GM12878 (cell line): ENCODE data around the gene CCDC127. TPM values are rescaled to one million over a fixed set of nuclear protein-coding genes. Genes with fewer than 3 reads are reported as not detected.
"Not testable (repeated sequence)": the region's sequence is repeated elsewhere in the genome, so short reads cannot be mapped to it uniquely, and the experiment has no call there.

Experiments used
- ATAC-seq: fragments of 200-7000 bp; cut with Tn5 transposase; 3 replicates; pipeline ENCODE4 v1.9.1; 2020; ENCODE audit warnings: mild to moderate bottlenecking, moderate library complexity
- BruUV-seq: library from RNA; stranded (reverse); fragments of 400-500 nt; replicated peaks from 2 replicates; lab custom pipeline; 2021; lab: Mats Ljungman, UMichigan
- CTCF ChIA-PET: fragments of 300-600 bp; sonication (Branson Sonifier 250); formaldehyde crosslinking; extraction: SDS; loops from one replicate; lab custom pipeline; 2021; ENCODE audit warnings: inconsistent platforms; lab: Yijun Ruan, JAX
- POLR2A ChIA-PET: fragments of 350-600 bp; formaldehyde crosslinking; extraction: SDS; loops from one replicate; lab custom pipeline; 2021; ENCODE audit warnings: inconsistent platforms; lab: Charles Lee
- RAD21 ChIA-PET: fragments of 300-600 bp; sonication (Branson Sonifier 250); formaldehyde crosslinking; loops from one replicate; lab custom pipeline; 2023; ENCODE audit warnings: antibody characterized with exemption; ENCODE audit not compliant: unreplicated experiment; lab: Charles Lee
- SMC1A ChIA-PET: fragments of 300-600 bp; sonication (Branson Sonifier 250); formaldehyde crosslinking; loops from one replicate; lab custom pipeline; 2023; ENCODE audit not compliant: unreplicated experiment, uncharacterized antibody; lab: Charles Lee
- DNase-seq: peaks from one replicate; pipeline ENCODE4 v3.0.0-alpha.2; 2011; ENCODE audit warnings: low read depth, low spot score
- FAIRE-seq: peaks from 3 replicates; lab custom pipeline; 2011; peaks lifted over from hg19 to GRCh38; lab: Jason Lieb, UNC
- H2AFZ ChIP-seq: 2 replicates; pipeline ENCODE4 v1.6.0; 2011; ENCODE audit warnings: low read depth, low read length, control low read depth; ENCODE audit not compliant: control insufficient read depth
- H3K27ac ChIP-seq: 2 replicates; pipeline ENCODE4 v1.5.1; 2011; ENCODE audit warnings: control low read depth; ENCODE audit not compliant: control insufficient read depth, insufficient read depth
- H3K27me3 ChIP-seq, 2 experiments: replicated peaks in 1 of 2; 2 replicates each; pipeline versions ENCODE4 v1.6.0 to v1.6.1; 2011; ENCODE audit warnings: low read length in 1 of 2; ENCODE audit not compliant: control insufficient read depth in 2 of 2, insufficient read depth in 2 of 2
- H3K36me3 ChIP-seq, 2 experiments: 2 replicates each; pipeline ENCODE4 v1.5.1; 2011; ENCODE audit warnings: low read length in 1 of 2; ENCODE audit not compliant: control insufficient read depth in 2 of 2, insufficient read depth in 2 of 2
- H3K4me1 ChIP-seq: 2 replicates; pipeline ENCODE4 v1.6.1; 2011; ENCODE audit warnings: mild to moderate bottlenecking, low read length, moderate library complexity, mixed read lengths; ENCODE audit not compliant: control insufficient read depth, insufficient read depth
- H3K4me2 ChIP-seq: 2 replicates; pipeline ENCODE4 v1.6.0; 2011; ENCODE audit warnings: control low read depth; ENCODE audit not compliant: control insufficient read depth, insufficient read depth
- H3K4me3 ChIP-seq: fragments of 200-600 bp; sonication (generic); 2 replicates; pipeline ENCODE4 v1.5.1; 2016
- H3K79me2 ChIP-seq: 2 replicates; pipeline ENCODE4 v1.6.0; 2011; ENCODE audit warnings: low read length; ENCODE audit not compliant: control insufficient read depth, insufficient read depth
- H3K9ac ChIP-seq: 2 replicates; pipeline ENCODE4 v1.8.0; 2011; ENCODE audit warnings: low read length, control low read depth, mixed read lengths; ENCODE audit not compliant: control insufficient read depth, insufficient read depth
- H3K9me3 ChIP-seq: replicated peaks from 3 replicates; pipeline ENCODE4 v1.5.1; 2011; ENCODE audit warnings: mild to moderate bottlenecking, low read length; ENCODE audit not compliant: control insufficient read depth, insufficient read depth
- H4K20me1 ChIP-seq: 2 replicates; pipeline ENCODE4 v1.6.0; 2011; ENCODE audit not compliant: control insufficient read depth, insufficient read depth
- NBN ChIP-seq: fragments of 450-650 bp; IDR thresholded peaks from 2 replicates; pipeline ENCODE4 v1.6.1; 2016
- PAX8 ChIP-seq: fragments of 450-650 bp; IDR thresholded peaks from 2 replicates; pipeline ENCODE4 v1.6.1; 2017; ENCODE audit warnings: mild to moderate bottlenecking, moderate library complexity
- STAT3 ChIP-seq: IDR thresholded peaks from 2 replicates; pipeline ENCODE4 v1.6.1; 2011; ENCODE audit warnings: low read depth, low read length, improper control_type of control experiment
- ZNF622 ChIP-seq: fragments of 450-650 bp; IDR thresholded peaks from 2 replicates; pipeline ENCODE4 v1.6.1; 2017; ENCODE audit warnings: mild to moderate bottlenecking, inconsistent platforms
- ZSCAN29 ChIP-seq: fragments of 450-650 bp; IDR thresholded peaks from 2 replicates; pipeline ENCODE4 v1.6.1; 2017; ENCODE audit warnings: mild to moderate bottlenecking, moderate library complexity
- WGBS: methylation state at CpG from one replicate; pipeline ENCODE4 v1.1.6; 2016; ENCODE audit warnings: low lambda C conversion rate; ENCODE audit not compliant: insufficient replicate concordance, insufficient coverage; ENCODE audit errors: missing lambda C conversion rate; 5-methylcytosine and 5-hydroxymethylcytosine counted together
- in situ Hi-C: fragments of 300-500 bp; cut with MboI; formaldehyde crosslinking; loops from 9 replicates; pipeline ENCODE4 v1.14.3; 2018; ENCODE audit warnings: mixed read lengths
- intact Hi-C: fragments of 100-400 bp; cut with micrococcal nuclease; formaldehyde crosslinking; loops from one replicate; pipeline ENCODE4 v1.14.2; 2022; ENCODE audit not compliant: unreplicated experiment
- polyA plus RNA-seq, 11 experiments: library from polyadenylated mRNA; depleted of rRNA in 4 of 11; unstranded in 6 of 11; stranded (reverse) in 5 of 11; fragments of >200 nt; fragmentation: Nextera tagmentation in 4 of 11; fragmentation: Illumina TruSeq in 1 of 11; extraction: Ambion mirVana in 4 of 11; extraction: Trizol in 1 of 11; gene quantifications; 1 replicate in 1 of 11; 2 replicates in 10 of 11; pipeline versions ENCODE4 v1.2.1 to v1.2.3, GENCODE V29; 2011 to 2016; ENCODE audit warnings: inconsistent platforms in 2 of 11, missing spikeins in 2 of 11, low read depth in 1 of 11
- total RNA-seq, 4 experiments: library from RNA; depleted of rRNA in 3 of 4; stranded (reverse); fragments of >200 nt in 3 of 4; fragmentation: Illumina TruSeq in 1 of 4; extraction: Trizol in 1 of 4; gene quantifications; 2 replicates each; pipeline versions ENCODE4 v1.2.1 to v1.2.3, GENCODE V29; 2013 to 2021
- TF ChIP-seq, protein P1 (sequence below): fragments of 450-650 bp; formaldehyde crosslinking; IDR thresholded peaks from 2 replicates; pipeline ENCODE4 v1.5.0; 2022; ENCODE audit warnings: mild to moderate bottlenecking, missing genetic modification characterization
- TF ChIP-seq, protein P2 (sequence below): IDR thresholded peaks from 2 replicates; pipeline ENCODE4 v1.6.1; 2012; ENCODE audit warnings: mild to moderate bottlenecking, low read depth, low read length

Gene CCDC127
- total and polyA plus RNA-seq, 10 of the 15 experiments (the other 5 are each of a cell fraction or from before 2014, with no cell fraction given) = 1.9 to 6.9 (median 2.9) TPM

DNA sequence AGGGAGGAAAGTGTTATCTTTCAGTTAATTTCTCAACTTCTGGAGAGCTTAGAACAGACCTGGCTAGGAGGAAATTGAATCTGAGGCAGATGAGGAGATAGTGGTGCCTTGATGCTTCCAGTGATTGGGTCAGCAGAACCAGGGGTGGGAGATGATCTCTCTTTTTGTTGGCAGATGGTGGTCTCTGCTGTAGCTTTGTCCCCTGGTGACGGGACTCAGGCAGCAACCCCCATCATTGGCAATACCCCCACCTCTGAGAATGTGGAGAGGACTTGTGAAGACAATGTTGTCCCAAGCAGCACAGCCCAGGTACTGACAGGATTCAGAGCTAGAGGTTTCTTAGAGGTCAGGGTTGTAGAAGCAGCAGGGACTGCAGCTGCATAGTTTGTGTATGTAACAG is 49.8 kb upstream of the CCDC127 start (continued):
- TF ChIP-seq ZSCAN29 (no peak), NBN (no peak), ZNF622 (no peak), STAT3 (no peak)

DNA sequence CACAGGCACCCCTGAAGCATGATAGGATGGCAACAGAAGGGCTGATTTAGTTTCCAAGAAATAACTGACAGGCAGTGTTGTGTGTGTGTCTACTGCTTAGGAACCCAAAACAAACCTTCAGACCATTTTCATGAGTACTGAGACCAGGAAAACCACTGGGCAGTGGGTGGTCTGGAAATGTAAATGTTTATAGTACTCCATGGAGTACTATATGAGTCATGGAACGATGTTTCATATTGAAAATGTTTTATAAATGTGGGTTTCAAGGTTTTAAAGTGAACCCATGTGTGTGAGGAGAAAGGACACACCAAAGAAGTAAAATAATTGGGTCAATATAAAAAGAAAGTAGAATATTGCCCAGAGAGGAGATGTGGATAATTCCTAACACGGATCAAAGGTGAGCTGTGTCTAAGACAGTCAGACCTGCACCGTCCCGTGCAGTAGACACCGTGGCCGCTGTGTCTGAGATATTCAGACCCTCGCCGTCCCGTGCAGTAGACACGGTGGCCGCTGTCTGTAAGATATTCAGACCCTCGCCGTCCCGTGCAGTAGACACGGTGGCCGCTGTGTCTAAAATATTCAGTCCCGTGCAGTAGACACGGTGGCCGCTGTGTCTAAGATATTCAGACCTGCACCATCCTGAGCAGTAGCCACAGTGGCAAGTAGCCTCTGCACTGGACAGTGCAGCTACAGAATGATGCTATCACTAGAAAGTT is 48.5 kb upstream of the CCDC127 start:
- POLR2A ChIA-PET, H3K79me2 ChIP-seq, H3K4me1 ChIP-seq, H4K20me1 ChIP-seq, BruUV-seq, H3K27ac ChIP-seq, H2AFZ ChIP-seq, SMC1A ChIA-PET, H3K4me2 ChIP-seq, CTCF ChIA-PET, FAIRE-seq, H3K9me3 ChIP-seq, DNase-seq, RAD21 ChIA-PET, ATAC-seq, H3K9ac ChIP-seq, intact Hi-C loops, H3K4me3 ChIP-seq, H3K36me3 ChIP-seq, H3K27me3 ChIP-seq, in situ Hi-C loops: not testable (repeated sequence)
- 90% methylated on average over 19 of the region's 19 CpGs for WGBS

DNA sequence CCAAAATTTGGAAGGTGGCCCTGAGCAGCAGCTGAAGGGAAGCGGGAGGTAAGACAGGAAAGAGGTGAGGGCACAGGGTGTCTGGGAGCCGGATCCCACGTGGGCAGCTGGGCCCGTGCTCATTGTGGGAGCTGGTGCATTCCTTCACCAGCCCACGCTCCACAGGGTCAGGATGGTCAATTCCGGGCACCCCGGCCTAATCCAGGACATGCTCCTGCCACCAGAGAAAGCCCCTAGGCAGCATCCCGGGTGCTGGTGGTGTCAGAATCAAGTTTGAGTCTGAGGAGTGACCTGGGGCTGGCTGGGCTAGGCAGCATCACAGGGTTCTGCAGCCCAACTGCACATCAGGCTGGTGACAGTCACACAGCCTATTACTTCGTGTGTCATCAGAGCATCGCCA is 46.4 kb upstream of the CCDC127 start:
- intact Hi-C loops = no loop called here
- TF ChIP-seq STAT3 (no peak), PAX8 (no peak)
- TF ChIP-seq, protein P1, sequence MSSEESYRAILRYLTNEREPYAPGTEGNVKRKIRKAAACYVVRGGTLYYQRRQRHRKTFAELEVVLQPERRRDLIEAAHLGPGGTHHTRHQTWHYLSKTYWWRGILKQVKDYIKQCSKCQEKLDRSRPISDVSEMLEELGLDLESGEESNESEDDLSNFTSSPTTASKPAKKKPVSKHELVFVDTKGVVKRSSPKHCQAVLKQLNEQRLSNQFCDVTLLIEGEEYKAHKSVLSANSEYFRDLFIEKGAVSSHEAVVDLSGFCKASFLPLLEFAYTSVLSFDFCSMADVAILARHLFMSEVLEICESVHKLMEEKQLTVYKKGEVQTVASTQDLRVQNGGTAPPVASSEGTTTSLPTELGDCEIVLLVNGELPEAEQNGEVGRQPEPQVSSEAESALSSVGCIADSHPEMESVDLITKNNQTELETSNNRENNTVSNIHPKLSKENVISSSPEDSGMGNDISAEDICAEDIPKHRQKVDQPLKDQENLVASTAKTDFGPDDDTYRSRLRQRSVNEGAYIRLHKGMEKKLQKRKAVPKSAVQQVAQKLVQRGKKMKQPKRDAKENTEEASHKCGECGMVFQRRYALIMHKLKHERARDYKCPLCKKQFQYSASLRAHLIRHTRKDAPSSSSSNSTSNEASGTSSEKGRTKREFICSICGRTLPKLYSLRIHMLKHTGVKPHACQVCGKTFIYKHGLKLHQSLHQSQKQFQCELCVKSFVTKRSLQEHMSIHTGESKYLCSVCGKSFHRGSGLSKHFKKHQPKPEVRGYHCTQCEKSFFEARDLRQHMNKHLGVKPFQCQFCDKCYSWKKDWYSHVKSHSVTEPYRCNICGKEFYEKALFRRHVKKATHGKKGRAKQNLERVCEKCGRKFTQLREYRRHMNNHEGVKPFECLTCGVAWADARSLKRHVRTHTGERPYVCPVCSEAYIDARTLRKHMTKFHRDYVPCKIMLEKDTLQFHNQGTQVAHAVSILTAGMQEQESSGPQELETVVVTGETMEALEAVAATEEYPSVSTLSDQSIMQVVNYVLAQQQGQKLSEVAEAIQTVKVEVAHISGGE (CRISPR knock-in tag) = no peak
- TF ChIP-seq, protein P2, sequence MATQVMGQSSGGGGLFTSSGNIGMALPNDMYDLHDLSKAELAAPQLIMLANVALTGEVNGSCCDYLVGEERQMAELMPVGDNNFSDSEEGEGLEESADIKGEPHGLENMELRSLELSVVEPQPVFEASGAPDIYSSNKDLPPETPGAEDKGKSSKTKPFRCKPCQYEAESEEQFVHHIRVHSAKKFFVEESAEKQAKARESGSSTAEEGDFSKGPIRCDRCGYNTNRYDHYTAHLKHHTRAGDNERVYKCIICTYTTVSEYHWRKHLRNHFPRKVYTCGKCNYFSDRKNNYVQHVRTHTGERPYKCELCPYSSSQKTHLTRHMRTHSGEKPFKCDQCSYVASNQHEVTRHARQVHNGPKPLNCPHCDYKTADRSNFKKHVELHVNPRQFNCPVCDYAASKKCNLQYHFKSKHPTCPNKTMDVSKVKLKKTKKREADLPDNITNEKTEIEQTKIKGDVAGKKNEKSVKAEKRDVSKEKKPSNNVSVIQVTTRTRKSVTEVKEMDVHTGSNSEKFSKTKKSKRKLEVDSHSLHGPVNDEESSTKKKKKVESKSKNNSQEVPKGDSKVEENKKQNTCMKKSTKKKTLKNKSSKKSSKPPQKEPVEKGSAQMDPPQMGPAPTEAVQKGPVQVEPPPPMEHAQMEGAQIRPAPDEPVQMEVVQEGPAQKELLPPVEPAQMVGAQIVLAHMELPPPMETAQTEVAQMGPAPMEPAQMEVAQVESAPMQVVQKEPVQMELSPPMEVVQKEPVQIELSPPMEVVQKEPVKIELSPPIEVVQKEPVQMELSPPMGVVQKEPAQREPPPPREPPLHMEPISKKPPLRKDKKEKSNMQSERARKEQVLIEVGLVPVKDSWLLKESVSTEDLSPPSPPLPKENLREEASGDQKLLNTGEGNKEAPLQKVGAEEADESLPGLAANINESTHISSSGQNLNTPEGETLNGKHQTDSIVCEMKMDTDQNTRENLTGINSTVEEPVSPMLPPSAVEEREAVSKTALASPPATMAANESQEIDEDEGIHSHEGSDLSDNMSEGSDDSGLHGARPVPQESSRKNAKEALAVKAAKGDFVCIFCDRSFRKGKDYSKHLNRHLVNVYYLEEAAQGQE = no peak
- ChIA-PET POLR2A (no interaction called here), RAD21 (no interaction called here), SMC1A (no interaction called here), CTCF (no interaction called here)
- Histone ChIP-seq H2AFZ (no peak overlapping the region), H3K36me3 (peaks cover 0 to 5% of the 10 kb centered on the region in 2 experiments; a peak in 2 of 4 replicates), H3K27ac (no peak overlapping the region), H3K4me3 (no peak overlapping the region), H3K79me2 (no peaks in the 10 kb centered on the region), H3K9me3 (no peaks in the 10 kb centered on the region), H3K4me2 (no peak overlapping the region), H3K9ac (no peak overlapping the region), H4K20me1 (no peaks in the 10 kb centered on the region), H3K4me1 (no peaks in the 10 kb centered on the region), H3K27me3 (no peaks in the 10 kb centered on the region)
- 97% methylated on average over 7 of the region's 10 CpGs for WGBS
- ATAC-seq = no peak
- FAIRE-seq = no peak
- in situ Hi-C loops = loop anchor here (5.0 kb wide), 1 partner anchor 1303 kb away; no protein-coding TSS in a partner anchor
- DNase-seq = no peak
- BruUV-seq = no TSS peak
